HG03196 (cell line): ENCODE measurements around the gene TMEM203.

Experiments used
- ATAC-seq: cut with Tn5 transposase; IDR thresholded peaks from one replicate; pipeline ENCODE4 v1.9.1; 2021; ENCODE audit not compliant: unreplicated experiment

The TMEM203 gene

DNA sequence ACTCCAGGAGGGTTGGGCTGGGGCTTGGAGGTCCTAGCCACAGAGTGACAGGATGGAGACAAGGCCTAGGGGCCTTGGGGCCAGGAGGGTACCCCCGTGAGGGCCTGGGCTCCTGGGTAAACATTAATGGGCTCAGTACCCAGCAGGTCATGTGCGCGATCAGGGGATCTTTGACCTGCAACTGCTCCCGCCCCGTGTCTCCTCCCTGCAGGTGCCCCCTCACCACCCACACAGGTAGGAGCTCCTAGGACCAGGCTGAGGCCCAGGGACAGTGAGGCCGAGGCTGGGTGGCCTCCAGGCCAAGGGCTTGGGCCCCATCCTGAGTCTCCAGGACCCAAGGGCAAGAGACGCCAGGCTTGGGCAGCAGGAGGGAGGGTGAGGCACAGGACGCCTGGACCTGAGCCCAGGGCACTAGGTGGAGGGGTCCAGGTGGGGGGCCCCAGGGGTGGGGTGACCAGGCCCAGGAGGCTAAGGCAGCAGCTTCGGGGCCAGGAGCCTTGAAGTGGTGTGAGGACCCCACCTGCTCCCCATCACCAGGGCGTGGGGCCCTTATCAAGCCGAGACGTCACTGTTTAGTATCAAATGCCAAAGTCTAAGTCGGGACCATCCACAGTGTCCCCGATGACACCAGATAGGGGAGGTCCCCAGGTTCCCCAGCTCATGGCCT is 25.4 kb upstream of the TMEM203 start, which contains the start of gene SLC34A3:
Gene SLC34A3 (plus strand): TSS at position 197 of the 667 bp plus-strand sequence. CDS start 802 bp downstream, outside the sequence.
- ATAC-seq = no peak

DNA sequence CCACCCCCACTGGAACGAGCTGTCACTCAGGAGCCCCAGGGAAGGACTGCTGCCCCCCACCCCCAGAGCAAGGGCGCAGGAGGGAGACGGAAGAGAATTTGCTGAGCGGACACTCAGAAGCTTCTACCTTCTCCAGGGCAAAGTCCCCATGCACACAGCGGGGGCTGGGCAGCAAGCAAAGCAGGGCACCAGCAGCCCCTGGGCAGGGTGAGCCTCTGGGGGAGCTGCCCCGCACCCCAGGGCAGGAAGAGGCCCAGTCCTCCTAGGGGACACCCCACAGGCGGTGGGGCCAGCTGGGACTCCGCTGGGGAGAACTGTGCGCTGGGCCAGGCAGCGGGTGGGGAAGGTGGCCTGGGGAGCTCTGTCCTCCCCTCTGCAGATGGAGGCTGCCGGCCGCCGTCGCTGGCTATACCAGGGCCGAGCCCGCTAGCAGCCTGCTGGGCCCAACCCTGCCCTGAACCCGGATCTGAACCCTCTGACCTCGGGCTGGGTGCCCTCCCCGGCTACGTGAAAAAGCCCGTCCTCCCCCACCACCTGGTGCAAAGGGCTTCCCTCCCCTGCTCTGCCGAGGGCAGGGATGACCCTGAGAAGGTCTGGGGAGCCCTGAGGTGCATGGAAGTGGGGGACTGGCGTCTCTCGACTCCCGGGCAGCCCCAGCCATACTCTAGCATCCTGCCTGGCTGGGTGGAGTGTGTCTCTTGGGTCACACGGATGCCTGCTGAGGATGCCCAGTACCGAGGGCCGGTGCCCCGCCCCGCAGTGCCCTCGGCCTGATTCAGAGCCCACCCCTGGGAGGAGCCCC is 24.7 kb upstream of the TMEM203 start:
- ATAC-seq = no peak

GRCh38 chr9:137228968-137229896 is 23.8 kb upstream of the TMEM203 start:
- no peak for ATAC-seq

DNA sequence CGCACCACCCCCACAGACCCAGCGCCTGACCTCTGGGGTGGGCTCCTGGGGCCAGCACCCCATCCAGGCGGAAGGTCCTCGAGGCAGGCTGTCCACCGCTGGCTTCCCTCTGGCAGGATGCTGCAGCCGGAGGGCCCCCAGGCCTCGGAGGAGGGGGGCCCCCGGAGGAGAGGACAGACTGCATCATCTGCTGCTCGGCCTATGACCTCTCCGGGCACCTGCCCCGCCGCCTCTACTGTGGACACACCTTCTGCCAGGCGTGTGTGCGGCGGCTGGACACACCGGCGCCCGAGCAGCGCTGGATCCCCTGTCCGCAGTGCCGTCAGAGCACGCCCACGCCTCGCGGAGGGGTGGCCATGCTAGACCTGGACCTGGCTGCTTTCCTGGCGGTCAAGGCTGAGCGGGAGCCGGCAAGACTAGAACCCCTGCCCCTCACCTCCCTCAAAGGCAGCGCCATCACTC is 23.1 kb upstream of the TMEM203 start:
- ATAC-seq = no peak

GRCh38 chr9:137227853-137228505 is 22.5 kb upstream of the TMEM203 start:
- ATAC-seq = no peak

GRCh38 chr9:137227054-137227852 is 21.8 kb upstream of the TMEM203 start, which contains the start of gene RNF224:
RNF224 (plus strand) TSS chr9:137227502; CDS start chr9:137228336, 834 bp downstream.
- no peak for ATAC-seq

DNA sequence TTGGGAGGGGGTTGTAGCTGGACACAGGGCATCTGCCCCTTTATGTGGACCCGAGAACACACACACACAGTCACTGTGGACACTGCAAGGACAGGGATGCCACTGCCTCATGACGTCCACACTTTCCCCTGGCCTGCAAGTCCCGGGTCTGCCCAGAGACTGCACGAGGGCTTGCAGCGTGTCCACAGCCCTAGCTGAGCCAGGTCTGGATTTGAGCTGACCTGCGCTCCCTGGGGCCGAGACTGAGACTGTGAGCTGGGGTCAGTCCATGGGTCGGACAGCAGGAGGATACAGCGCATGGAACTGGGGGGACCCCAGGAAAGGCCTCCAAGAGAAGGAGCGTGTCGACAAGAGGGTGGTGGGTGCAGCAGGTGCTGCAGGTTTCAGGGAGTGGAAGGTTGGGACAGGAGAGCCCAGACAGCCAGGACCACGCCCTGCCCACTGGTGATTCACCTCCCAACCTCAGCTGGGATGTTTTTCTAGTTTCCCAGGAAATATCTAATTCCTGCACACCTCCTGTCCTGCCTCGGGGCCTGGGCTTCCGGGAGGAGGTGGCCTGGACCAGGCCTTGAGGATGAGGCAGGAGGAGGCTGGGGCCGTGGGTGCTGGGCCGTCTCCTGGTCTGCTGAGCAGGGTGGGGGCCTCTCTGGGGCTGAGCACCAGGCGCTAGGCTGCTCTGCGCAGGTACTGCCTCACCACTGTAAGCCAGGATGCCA is 21.0 kb upstream of the TMEM203 start:
- ATAC-seq = no peak

DNA sequence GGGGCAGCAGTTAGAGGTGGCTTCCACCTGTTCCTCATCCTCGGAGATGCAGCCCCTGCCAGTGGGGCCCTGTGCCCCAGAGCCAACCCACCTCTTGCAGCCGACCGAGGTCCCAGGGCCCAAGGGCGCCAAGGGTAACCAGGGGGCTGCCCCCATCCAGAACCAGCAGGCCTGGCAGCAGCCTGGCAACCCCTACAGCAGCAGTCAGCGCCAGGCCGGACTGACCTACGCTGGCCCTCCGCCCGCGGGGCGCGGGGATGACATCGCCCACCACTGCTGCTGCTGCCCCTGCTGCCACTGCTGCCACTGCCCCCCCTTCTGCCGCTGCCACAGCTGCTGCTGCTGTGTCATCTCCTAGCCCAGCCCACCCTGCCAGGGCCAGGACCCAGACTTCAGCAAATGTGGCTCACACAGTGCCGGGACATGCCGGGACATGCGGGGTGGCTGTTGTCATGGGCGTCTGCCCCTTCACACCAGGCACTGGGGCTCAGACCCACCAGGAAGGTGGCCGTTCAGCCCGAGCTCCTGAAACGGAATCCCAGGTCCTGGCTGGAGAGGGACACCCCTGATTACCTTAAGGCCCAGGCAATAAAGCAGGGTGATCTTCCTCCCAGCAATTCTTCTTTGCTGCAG is 20.4 kb upstream of the TMEM203 start:
- ATAC-seq = no peak

GRCh38 chr9:137224830-137225694 is 19.6 kb upstream of the TMEM203 start, which contains the start of gene CYSRT1:
CYSRT1 (plus strand) TSS chr9:137225174; CDS start chr9:137225622, 448 bp downstream.
- no peak for ATAC-seq

DNA sequence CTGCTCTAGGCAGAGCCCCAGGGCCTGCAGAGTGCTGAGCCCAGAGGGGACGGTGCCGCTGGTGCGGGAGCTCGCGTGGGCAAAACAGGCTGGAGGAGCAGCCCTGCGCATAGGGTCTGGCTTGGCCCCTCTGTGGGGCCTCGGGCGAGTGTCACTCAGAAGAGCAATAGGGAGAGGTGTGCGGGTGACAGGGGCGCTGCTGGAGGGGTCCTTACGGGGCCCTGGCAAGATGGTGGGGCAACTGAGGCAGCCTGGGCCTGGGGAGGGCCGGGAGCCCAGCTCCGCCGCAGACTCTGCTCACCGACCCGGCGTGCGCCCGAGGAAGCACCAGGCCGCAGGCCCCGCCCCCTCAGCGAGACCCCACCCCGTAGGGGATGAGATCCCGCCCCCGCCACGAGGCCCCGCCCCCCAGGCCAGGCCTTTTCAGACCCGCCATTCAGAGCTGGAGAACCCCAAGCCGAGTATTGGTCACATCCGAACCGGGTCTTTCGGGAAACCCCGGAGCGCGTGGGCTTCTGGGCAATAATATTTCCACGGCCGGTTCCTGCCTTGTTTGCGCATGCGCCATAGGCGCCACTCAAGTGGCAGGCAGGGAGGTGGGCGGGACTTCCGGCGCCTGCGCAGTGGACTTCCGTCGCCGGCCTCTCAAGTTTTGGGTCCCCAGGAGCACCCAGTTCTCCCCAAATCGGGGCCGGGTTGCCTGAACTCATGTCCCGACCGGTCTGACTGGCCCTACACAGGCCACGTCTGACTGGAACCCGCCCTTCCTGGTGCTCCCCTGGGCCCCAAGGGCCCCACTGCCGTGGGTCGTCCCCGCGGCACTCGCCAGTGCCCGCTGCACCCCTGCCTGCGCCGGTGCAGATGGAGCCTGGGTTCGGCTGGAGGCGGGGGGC is 17.9 kb upstream of the TMEM203 start:
- peak; percentile 67 for ATAC-seq

GRCh38 chr9:137222190-137223077 is 17.0 kb upstream of the TMEM203 start, which contains the start of gene RNF208:
RNF208 (minus strand) TSS chr9:137222240; CDS start chr9:137221212, 1,028 bp downstream.
- peak; percentile 5 for ATAC-seq

- ATAC-seq = no peak
Measured at GRCh38 chr9:137221506-137222111, 16.2 kb upstream of the TMEM203 start.

- no peak for ATAC-seq
Measured at GRCh38 chr9:137221095-137221505, 15.7 kb upstream of the TMEM203 start.

GRCh38 chr9:137220317-137221094 is 15.1 kb upstream of the TMEM203 start:
- ATAC-seq = no peak
